Fibroblast of the conjunctiva (primary cell): ENCODE data around the gene SUSD4.

Experiments used
- DNase-seq: peaks from one replicate; pipeline ENCODE4 v3.0.0-alpha.2; 2010; ENCODE audit warnings: low read depth

SUSD4 gene

DNA sequence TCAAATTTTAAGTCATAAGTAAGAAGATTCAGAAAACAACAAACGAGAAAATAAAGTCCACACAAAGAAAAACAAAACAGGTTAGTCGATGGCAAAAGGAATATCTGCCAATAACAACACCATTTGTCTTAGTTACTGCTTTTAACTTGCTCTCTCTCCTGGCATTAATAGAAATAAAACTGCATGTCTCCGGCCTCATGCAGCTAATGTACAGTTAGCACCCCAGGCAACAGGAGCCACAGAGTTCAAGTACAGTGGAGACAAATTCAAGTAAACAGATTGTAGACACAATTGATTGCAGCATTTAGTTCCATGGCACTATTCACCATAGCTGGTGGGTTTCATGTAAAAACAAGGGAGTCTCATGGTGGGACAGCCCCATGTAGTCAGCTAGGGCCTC, 33.5 kb downstream of the SUSD4 start:
- no peak for DNase-seq

DNA sequence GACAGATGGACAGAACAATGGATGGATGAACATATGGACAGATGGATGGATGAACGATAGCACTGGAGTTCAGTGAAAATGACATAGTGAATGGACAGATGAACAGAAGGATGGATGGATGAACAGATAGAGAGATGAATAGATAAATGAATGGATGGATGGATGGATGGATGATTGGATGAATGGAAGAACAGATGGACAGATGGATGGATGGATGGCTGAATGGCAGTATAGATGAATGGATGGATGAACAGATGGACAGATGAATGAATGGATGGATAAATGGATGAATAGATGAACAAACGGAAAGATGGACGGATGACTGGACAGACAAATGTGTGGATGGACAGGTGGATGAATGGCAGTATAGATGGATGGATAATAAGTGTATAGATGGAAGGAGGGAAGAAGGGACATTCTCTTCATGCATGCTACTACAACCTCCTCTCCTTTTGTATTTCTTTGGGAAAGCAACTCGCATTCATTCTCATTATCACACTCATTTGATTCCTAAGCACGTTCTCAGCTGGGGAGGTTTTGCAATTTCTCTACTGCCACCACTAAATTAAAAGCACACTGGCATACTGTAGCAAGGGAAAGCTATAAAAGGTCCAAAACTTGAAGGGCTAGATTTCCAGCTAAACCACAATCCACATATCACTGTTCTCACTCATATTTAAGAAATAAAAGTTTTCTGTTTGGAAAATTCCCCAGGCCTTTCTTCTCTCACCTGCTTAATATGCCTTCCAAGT, 34.1 kb downstream of the SUSD4 start:
- DNase-seq: no peak

DNA sequence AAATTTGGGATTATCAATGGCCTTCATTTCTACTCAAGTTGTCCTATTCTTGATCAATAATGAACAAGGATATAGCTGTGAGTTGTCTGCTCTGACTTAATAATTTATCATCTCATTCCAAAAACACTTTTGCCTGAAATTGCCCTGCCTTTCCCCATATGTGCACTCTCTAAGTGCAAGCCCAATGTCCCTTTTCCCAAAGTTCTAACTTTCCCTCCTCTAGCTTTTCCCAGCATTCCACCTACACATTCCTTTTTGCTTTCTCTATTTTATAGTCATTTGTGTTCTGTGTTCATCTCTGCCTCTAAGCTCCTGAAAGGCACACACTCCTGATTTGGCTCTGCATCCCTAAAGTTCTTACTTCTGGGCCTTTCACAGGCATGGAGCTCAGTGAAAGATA, 34.7 kb downstream of the SUSD4 start:
- DNase-seq: no peak

DNA sequence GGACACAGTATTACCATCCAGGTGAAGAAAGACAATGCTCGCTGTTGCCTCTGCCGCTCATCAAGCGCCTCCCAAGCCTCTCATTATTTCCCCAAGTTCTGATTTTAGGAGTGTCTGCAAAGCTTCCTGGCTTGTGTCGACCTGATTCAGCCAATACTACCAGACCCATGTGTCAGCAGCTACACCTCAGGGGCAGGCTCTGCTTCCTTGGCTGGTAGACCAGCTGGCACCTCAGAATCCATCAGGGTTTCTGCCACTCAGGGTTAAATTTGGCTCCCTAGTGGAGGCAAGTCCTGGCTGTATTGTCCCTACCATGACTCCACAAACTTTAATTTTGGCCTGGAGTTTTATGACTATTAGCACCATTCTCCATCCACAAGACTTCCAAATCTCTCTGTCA, 35.4 kb downstream of the SUSD4 start:
- no peak for DNase-seq

DNA sequence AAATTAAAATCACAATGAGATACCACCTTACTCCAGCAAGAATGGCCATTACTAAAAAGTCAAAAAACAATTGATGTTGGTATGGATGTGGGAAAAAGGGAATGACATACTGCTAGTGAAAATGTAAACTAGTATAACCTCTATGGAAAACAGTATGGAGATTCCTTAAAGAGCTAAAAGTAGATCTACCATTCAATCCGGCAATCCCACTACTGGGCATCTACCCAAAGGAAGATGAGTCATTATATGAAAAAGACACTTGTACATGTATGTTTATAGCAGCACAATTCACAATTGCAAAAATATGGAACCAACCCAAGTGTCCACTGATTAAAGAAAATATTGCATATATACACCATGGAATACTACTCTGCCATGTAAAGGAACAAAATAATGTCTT, 37.2 kb downstream of the SUSD4 start:
- no peak for DNase-seq

DNA sequence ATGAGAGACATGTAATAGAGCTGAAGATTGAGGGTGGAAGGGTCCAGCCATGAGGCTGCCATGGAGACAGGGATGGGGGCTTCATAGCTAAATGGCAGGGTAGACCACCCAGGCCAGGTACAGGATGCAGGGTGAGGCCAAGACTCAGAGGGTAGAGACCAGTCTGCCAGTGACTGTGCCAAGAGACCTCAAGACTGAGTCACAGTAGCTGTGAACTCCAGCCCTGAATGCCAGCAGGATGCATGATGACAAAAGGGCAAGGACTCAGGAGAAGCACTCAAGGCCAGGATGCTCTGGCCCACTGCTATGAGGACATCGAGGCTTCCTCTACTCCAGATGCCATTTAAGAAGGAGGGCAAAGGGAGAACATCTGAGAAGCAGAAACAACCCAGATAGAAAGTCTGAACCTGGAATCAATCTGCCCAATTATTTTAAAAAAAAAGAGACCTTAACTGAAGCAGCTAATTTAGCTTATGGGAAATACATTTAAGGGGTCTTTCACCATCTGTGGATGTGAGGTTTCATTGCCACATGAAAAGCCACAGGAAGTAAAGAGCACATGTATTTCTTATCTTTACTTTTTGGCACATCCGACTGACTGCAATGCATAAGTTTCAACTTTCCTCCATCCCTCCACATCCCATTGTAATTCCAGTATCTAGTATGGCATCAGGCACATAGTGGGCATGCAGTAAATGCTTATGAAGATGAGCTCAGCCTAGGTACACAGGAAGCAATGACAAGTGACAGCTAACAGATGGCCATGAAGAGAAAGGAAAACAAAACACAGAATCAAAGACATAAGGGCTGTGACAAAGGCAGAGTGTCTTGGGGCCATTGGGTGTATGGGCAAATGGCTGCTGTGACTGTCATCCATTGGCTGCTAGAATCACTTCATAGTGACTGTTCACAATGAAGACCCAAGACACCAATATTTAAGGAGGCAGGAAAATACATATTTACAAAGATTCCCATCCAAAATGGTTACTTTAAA, 40.2 kb downstream of the SUSD4 start:
- DNase-seq: no peak

DNA sequence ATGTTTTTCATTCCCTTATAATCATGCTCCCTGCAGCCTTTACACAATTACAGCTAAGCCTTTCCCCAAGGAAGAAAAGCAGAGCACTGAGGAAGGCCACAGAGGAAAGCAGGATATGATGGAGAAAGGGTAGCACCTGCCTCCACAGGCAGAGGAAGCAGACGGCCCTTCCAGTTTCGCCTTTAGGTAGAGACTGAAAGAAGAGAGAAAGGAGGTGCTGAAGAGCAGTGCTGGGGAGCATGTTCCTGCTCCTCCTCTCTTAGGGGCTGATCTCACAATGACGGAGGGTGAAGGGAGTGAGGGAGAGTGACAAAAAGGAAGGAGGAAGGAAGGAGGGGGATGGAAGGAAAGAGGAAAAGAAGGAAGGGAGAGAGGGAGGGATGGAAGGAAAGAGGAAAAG, 41.1 kb downstream of the SUSD4 start:
- DNase-seq: no peak

DNA sequence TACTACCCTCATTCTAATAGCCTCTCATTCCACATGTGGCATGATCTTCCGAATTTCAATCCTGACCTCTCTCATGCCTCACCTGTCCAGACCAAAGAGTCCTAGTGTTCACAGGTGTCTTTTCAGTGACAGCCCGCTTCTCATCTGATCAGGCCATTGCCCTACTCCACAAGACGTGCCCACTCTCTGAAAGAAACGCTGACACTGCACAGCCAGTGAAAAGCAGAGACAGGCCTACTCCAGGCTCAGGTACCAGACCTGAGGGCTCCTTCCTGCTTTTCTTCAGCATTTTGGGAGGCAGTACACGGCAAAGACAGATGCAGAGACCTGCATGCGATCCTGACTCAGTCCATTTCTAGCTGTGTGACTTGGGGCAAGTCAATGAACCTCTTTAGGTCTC, 43.0 kb downstream of the SUSD4 start:
- DNase-seq: no peak

DNA sequence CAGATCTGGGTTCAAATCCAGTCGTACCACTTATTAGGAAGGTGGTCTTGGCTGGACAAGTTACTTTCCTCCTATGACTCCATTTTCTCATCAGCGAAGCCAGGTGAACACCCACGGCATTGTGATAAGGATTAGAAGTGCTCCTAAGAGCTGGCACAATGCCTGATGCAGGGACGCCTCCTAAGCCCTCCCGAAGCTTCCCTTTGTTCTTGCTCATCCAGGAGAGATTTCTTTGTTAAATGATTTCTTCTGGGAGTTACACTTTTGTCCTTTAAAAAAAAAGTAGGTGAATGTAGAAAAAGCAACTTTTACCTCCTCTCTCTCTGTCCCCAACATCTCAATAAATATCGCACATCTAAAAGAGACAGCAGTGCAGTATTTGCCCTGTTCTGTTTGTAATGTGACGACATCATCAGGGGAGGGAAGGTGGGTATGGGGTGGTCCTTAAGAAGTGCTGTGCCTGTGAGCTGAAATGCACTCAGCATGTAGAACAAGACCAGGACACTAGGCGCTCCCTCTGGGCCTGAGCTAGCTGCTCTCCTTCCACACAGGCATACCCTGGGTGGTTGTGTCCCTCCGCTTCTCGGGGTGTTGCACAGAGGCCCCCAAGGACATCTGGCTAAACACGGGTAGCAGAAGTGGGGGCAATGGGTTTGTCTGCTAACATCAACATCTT, 43.9 kb downstream of the SUSD4 start:
- no peak for DNase-seq

DNA sequence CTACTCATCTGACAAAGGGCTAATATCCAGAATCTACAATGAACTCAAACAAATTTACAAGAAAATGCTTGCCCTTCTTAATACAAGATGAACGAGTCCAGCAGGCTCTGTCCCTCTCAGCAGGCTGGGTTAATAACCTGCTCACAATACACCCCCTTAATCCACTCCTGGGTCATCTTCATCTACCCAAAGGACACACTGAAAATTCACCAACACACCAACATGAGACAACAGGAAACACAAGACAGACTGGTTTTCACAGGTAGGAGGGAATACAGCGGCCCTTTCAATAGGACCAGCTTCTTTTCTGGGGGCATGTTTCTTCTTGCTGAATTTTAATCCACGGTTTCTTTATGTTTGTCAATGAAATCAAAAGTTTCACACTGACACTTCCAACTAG, 44.6 kb downstream of the SUSD4 start:
- DNase-seq: no peak

DNA sequence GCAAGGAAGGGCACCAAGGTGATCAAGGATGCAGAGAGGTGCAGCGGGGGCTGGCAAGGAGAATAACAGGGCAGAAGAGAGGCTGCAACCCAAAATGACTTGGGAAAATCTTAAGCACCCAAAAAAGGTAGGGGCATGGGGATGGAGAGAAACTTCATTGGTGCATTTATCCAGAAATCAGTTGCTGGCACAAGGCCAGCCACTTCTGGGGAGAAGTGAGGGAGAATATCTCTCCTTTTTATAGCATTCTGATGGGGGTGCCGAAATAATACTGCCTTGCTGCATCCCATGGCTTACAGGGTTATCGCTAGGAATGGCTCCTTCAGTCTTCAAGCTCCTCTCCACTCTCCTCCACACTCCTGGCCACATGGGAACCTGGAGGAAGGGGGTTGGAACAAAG, 47.9 kb downstream of the SUSD4 start:
- DNase-seq: no peak

DNA sequence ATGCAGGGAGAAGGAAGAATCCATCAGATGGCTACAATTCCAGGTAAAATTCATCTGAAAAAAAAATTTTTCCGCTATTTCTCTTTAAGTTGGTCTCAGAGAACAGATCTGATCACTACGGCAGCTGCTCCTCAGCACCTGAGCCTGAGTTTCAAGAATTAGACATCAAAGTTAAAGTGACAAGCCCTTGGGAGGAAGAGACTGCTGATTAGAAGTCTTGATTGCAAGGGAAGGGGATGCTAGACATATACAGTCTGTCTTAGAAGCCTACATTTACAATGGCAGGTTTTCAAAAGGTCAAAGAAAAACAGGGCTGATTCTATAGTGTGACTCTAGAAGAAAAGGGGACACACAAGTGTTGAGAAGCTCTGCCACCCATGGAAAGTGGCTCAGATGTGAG, 48.3 kb downstream of the SUSD4 start:
- DNase-seq: no peak

DNA sequence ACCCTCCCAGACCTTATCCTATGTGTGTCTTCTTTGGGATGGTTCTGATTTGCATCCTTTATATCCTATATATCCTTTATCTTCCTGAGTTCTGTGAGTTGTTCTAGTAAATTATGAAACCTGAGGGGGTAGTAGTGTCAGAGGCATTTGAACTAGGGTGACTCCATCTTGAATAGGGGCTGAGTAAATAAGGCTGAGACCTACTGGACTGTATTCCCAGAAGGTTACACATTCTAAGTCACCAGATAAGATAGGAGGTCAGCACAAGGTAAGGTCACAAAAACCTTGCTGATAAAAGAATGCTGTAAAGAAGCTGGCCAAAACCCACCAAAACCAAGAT, 50.6 kb downstream of the SUSD4 start:
- DNase-seq: no peak

DNA sequence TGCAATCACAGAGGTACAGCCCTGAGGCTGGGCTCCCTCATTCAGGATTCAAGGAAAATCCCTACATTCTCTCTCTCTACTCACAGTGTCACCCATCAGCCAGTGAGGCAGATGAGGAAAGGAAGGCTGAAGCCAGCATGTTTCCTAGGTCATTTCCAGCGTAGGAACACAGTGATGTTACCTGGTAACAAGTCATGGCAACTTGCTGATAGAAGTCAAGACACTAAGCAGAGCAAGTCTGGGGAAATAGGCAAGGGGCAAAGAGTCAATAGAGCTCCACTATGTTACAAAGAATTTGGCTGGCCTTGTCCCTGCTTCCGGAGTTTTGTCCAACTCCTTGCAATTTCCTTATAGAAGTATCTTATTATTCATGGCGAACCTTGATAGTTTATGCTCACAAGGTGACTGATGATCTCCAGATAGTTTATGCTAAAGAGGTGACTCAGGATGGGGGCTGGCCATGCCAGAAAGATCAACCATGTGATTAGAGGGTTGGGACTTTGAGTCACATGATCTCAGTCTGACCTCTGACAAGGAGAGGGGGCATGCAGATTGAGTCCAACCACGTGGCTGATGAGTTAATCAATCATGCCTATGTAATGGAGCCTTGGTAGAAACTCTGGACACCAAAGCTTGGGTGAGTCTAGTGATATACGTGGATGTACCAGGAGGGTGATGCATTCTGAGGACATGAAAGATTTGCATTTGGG, 51.1 kb downstream of the SUSD4 start:
- no peak for DNase-seq

DNA sequence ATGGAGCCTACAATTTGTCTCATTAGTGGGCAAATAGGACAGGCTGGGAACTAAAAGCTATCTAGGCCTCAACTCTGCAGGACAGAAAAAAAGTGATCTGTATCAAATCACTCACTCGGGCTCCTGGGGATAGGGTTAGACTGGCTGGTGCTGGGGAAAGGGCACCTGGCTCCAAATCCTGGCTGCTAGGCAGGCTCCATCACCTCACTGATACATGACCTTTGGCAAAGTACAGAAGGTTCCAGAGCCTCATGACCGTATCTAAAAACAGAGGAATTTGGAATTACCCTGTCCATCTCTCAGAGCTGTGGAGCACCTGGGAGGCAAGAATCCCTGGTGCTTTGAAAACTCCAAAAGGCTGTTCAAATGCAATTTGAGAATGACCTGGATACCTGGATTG, 51.7 kb downstream of the SUSD4 start:
- DNase-seq: no peak

DNA sequence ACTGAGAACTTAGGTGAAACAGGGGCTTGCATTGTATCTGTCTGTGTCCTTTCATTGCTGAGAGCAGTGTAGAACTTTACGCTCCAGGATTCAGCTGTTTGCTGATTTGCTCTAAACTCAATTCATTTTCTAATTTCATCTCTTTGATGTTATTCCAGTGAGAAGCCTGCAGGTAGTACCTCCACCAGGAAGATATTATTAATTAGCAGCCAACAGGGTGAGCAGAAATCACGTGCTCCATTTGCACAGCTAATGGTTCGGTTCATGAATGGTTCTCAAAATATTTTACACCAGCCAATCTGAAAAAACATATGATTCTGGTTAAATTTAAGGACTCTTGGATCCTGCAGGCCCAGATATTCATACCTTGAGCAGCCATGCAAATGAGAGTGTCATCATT, 52.1 kb downstream of the SUSD4 start:
- DNase-seq: no peak

DNA sequence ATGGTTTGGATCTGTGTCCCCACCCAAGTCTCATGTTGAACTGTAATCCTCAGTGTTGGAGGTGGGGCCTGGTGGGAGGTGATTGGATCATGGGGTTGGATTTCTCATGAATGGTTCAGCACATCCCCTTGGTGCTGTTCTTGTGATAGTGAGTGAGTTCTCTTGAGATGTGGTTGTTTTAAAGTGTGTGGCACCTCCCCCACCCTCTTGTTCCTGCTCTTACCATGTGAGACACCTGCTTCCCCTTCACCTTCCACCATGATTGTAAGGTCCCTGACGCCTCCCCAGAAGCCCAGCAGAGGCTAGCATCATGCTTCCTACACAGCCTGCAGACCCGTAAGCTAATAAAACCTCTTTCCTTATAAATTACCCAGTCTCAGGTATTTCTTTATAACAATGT, 55.8 kb downstream of the SUSD4 start:
- DNase-seq: no peak

DNA sequence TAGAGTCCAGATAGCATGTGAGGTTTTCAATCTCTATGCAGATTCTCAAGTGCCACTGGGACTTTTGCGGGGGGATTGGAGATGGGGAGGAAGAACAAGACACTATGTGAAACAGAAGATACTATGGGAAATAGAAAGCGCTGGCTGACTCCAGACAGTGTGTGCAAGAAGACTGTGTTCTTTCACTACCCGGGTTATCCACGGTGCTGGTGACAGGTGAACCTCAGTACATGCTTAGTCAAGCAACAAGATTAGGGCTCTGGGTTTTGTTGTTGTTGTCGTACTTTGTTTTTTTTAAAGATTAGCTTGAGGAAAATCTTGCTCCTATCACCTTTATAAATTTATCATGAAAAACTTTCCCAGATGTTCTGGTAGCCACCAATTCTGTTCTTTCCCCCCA, 56.4 kb downstream of the SUSD4 start:
- DNase-seq: no peak

DNA sequence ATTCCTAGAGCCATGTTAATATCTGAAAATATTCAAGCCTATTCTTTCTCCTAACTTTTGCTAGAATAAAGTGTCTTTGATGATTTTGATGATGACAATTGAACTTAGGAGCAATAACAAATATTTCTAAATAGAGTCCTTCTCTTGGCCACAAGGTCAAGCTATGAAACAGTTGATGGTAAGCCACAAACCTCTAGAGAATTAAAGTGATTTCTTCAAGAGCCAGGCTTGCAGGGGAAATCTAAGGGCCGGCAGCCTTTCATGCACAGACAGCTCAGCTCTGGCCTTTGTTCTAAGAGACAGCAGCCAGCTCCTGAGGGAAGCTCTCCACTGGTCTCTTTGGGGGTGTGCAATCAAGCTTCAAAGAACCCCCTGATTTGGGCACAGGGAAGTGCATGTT, 59.0 kb downstream of the SUSD4 start:
- no peak for DNase-seq

DNA sequence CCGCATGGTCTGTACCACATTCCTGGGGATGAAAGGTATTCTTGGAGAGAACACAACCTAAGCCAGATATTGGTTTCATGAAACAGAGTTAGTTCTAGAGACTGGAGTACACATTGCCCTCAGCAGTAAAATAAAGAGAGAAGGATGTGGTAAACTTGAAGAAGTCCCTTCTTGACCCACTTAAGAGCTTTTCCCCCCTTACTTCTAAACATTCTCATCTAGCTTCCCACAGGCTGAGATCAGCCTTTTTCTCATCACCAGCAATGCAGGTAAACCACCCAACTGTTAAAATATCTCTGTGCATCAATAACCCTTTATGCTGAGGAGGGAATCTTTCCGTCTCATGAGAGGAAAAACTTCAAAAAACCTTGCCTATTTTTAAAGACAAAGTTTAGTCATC, 62.6 kb downstream of the SUSD4 start:
- DNase-seq: no peak

DNA sequence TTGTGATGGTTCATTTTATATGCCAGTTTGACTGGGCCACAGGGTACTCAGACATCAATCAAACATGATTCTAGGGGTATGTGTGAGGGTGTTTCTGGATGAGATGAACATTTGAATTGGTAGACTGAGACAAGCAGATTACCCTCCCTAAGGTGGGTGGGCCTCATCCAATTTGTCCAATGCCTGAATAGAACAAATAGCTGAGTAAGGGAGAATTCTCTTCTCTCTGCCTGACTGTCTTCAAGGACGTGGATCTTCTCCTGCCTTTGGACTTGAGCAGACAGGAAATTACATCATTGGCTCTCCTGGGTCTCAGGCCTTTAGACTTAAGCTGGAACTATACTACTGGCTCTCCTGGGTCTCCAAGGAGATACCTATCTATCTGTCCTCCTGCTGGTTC, 64.4 kb downstream of the SUSD4 start:
- DNase-seq: no peak

DNA sequence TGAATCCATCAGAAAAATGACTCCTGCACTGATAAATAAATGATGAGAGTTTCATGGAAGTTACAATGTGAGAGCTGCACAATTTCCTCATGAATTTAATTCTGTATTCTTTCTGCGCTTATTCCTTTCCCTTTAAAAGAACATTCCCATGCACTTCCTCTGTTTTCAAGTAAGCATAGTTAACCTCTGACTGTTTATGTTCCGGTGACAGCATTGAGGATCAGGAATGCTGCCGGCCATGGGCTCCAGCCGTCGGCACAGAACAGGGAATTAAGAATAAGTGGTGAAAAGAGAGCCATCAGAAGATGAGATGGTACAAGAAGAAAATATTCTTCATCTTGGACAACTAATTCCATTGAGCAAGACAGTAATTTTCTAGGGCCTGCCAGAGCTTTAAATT, 65.3 kb downstream of the SUSD4 start:
- no peak for DNase-seq
